ENCODE results near the gene GPRC5B.

The GPRC5B gene

DNA sequence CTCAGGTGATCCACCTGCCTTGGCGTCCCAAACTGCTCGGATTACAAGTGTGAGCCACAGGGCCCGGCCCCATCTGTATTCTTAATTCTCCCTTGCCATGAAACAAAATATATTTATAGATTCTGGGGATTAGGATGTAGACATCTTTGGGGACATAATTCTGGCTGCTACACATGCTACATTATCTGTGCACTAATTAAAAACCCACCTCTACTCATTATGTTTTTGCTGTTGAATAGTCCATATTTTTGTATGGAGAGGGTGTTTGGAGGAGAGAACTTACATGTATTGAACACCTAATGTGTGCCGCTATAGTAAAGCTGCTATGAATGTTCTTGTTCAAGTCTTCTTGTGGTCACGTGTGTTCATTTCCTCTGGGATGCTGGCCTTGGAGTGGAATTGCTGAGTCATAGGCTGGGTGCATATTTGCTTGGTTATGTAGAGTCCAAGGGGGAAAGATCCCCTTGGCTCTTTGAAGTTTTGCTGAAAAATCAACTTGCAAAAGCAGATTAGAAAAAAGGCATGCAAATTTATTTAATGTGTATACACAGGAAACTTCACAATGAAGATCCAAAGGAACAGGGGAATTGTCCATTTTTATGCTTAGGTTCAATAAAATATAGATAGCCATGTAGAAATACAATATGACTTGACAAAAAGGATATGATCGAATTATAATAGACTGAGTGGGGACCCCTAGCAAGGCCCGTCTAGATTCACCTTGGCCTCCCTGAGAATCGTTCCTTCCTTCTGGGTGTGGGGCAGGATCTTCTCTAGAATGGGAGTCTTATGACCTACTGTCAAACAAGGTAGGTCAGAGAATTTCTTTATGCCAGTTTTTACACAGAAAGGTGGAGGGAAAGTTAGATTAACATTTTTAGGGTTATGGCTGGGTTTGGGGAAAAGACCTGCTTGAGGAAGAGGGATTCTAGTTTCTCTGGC lies 42.1 kb upstream of the GPRC5B start:
- H3K27me3 ChIP-seq (ENCODE audit: insufficient read depth, poor library complexity, severe bottlenecking), result no peaks in the 10 kb centered on the region
- no peaks in the 10 kb centered on the region for H3K4me1 ChIP-seq (ENCODE audit: insufficient read depth, poor library complexity, severe bottlenecking)
- H3K27ac ChIP-seq (ENCODE audit: poor library complexity, severe bottlenecking), result no peak overlapping the region
- H3K4me3 ChIP-seq (ENCODE audit: severe bottlenecking), result no peak overlapping the region
- H3K36me3 ChIP-seq (ENCODE audit: low read depth), result no peaks in the 10 kb centered on the region
- DNase-seq (ENCODE audit: low spot score), result no peak
- TF ChIP-seq, protein P1, sequence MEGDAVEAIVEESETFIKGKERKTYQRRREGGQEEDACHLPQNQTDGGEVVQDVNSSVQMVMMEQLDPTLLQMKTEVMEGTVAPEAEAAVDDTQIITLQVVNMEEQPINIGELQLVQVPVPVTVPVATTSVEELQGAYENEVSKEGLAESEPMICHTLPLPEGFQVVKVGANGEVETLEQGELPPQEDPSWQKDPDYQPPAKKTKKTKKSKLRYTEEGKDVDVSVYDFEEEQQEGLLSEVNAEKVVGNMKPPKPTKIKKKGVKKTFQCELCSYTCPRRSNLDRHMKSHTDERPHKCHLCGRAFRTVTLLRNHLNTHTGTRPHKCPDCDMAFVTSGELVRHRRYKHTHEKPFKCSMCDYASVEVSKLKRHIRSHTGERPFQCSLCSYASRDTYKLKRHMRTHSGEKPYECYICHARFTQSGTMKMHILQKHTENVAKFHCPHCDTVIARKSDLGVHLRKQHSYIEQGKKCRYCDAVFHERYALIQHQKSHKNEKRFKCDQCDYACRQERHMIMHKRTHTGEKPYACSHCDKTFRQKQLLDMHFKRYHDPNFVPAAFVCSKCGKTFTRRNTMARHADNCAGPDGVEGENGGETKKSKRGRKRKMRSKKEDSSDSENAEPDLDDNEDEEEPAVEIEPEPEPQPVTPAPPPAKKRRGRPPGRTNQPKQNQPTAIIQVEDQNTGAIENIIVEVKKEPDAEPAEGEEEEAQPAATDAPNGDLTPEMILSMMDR (IDR thresholded peaks at IDR 0.05; ENCODE audit: poor library complexity, severe bottlenecking), result no peak
- H3K9me3 ChIP-seq (ENCODE audit: severe bottlenecking), result no peaks in the 10 kb centered on the region
- ATAC-seq (ENCODE audit: low read depth), result no peak

DNA sequence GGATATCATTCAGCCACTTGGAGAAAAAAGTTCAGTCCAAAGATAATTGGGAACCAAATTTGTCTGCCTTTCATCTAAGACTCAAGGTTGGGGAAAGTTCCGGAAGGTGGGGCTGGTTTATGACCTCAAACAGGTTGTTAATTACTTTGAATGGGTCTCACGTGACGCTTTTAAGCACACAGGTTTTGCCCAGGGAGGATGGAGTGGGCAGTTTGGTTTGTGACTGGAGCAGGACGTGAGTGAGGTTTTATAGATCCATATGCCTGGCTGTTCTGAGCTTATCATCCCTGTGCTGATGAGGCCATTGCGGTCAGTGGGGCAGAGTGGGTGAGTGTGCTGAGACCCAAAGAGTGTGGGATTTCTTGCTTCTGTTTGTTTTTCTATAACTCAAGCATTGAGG lies 38.7 kb upstream of the GPRC5B start:
- H3K9me3 ChIP-seq (ENCODE audit: severe bottlenecking), result no peaks in the 10 kb centered on the region
- no peaks in the 10 kb centered on the region for H3K36me3 ChIP-seq (ENCODE audit: low read depth)
- DNase-seq (ENCODE audit: low spot score) (no peak), ATAC-seq (ENCODE audit: low read depth) (no peak)
- TF ChIP-seq, protein P1 (IDR thresholded peaks at IDR 0.05; ENCODE audit: poor library complexity, severe bottlenecking), result no peak
- no peaks in the 10 kb centered on the region for H3K4me1 ChIP-seq (ENCODE audit: insufficient read depth, poor library complexity, severe bottlenecking)
- H3K27me3 ChIP-seq (ENCODE audit: insufficient read depth, poor library complexity, severe bottlenecking), result peaks cover 4% of the 10 kb centered on the region
- no peak overlapping the region for H3K27ac ChIP-seq (ENCODE audit: poor library complexity, severe bottlenecking)
- no peak overlapping the region for H3K4me3 ChIP-seq (ENCODE audit: severe bottlenecking)

DNA sequence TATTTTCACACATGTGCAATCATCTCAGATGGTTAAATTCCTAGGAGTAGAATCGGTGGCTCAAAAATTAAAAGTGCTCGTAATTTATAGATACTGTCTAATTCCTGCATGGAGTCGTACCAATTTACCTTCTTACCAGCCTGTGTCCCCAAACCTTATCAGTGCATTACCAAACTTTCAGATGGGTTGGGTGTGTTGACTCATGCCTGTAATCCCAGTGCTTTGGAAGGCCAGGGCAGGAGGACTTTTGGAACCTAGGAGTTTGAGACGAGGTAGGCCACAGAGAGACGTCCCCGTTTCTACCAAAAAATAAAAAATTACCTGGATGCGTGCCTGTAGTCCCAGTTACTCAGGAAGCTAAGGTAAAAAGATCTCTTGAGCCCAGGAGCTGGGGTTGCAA lies 34.5 kb upstream of the GPRC5B start:
- H3K9me3 ChIP-seq (ENCODE audit: severe bottlenecking), result no peaks in the 10 kb centered on the region
- H3K36me3 ChIP-seq (ENCODE audit: low read depth), result no peaks in the 10 kb centered on the region
- peaks cover 4% of the 10 kb centered on the region for H3K27me3 ChIP-seq (ENCODE audit: insufficient read depth, poor library complexity, severe bottlenecking)
- H3K27ac ChIP-seq (ENCODE audit: poor library complexity, severe bottlenecking), result no peak overlapping the region
- H3K4me1 ChIP-seq (ENCODE audit: insufficient read depth, poor library complexity, severe bottlenecking), result no peaks in the 10 kb centered on the region
- H3K4me3 ChIP-seq (ENCODE audit: severe bottlenecking), result no peak overlapping the region
- DNase-seq (ENCODE audit: low spot score) (no peak), ATAC-seq (ENCODE audit: low read depth) (no peak)
- TF ChIP-seq, protein P1 (IDR thresholded peaks at IDR 0.05; ENCODE audit: poor library complexity, severe bottlenecking), result no peak

DNA sequence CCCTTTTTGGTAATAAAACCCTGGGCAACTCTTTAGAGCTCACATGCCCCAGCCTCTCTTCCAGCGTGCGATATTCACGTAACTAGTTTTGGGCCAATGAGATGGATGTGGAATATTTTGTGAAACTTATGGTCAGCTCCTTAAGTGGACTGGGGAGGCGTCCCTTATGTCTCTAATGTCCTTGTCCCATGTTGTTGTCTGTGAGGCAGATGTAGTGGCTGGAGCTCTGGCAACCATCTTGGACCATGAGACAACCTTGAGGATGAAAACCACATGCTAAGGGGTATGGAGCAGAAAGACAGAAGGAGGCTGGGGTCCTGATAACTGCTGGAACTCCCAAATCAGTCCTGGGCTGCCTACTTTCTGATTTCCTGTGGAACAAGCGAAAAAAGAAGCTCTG lies 31.4 kb upstream of the GPRC5B start:
- peaks cover 4% of the 10 kb centered on the region for H3K27me3 ChIP-seq (ENCODE audit: insufficient read depth, poor library complexity, severe bottlenecking)
- no peak for ATAC-seq (ENCODE audit: low read depth)
- DNase-seq (ENCODE audit: low spot score), result no peak
- TF ChIP-seq, protein P1 (IDR thresholded peaks at IDR 0.05; ENCODE audit: poor library complexity, severe bottlenecking), result no peak
- no peaks in the 10 kb centered on the region for H3K36me3 ChIP-seq (ENCODE audit: low read depth)
- no peaks in the 10 kb centered on the region for H3K4me1 ChIP-seq (ENCODE audit: insufficient read depth, poor library complexity, severe bottlenecking)
- no peak overlapping the region for H3K27ac ChIP-seq (ENCODE audit: poor library complexity, severe bottlenecking)
- no peak overlapping the region for H3K4me3 ChIP-seq (ENCODE audit: severe bottlenecking)
- no peaks in the 10 kb centered on the region for H3K9me3 ChIP-seq (ENCODE audit: severe bottlenecking)

DNA sequence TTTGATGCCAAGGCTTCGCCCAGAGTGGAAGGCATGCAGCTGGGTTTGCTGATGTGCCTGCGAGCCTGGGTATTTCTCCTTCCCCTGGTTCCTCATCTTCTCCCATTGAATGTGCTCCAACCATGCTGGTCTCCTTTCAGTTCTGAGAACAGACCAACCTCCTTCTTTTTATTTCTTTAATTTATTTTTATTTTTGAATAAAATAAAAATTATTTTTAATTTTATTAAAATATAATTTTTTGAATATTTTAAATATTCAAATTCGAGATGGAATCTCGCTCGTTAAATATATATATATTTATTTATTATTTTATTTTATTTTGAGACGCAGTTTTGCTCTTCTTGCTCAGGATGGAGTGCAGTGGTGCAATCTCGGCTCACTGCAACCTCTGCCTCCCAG lies 30.2 kb upstream of the GPRC5B start:
- Histone ChIP-seq H3K36me3 (ENCODE audit: low read depth) (no peaks in the 10 kb centered on the region), H3K4me3 (ENCODE audit: severe bottlenecking) (no peak overlapping the region), H3K4me1 (ENCODE audit: insufficient read depth, poor library complexity, severe bottlenecking) (no peaks in the 10 kb centered on the region), H3K27me3 (ENCODE audit: insufficient read depth, poor library complexity, severe bottlenecking) (no peaks in the 10 kb centered on the region), H3K27ac (ENCODE audit: poor library complexity, severe bottlenecking) (no peak overlapping the region), H3K9me3 (ENCODE audit: severe bottlenecking) (no peaks in the 10 kb centered on the region)
- TF ChIP-seq, protein P1 (IDR thresholded peaks at IDR 0.05; ENCODE audit: poor library complexity, severe bottlenecking), result no peak
- DNase-seq (ENCODE audit: low spot score) (no peak), ATAC-seq (ENCODE audit: low read depth) (no peak)
